Measurements from ENCODE around the gene HMOX1. TPM values are rescaled to one million over a fixed set of nuclear protein-coding genes. Genes with fewer than 3 reads are reported as not detected.

The HMOX1 gene
- total RNA-seq, 1 donor from 2014 or later = 57.3 TPM

DNA sequence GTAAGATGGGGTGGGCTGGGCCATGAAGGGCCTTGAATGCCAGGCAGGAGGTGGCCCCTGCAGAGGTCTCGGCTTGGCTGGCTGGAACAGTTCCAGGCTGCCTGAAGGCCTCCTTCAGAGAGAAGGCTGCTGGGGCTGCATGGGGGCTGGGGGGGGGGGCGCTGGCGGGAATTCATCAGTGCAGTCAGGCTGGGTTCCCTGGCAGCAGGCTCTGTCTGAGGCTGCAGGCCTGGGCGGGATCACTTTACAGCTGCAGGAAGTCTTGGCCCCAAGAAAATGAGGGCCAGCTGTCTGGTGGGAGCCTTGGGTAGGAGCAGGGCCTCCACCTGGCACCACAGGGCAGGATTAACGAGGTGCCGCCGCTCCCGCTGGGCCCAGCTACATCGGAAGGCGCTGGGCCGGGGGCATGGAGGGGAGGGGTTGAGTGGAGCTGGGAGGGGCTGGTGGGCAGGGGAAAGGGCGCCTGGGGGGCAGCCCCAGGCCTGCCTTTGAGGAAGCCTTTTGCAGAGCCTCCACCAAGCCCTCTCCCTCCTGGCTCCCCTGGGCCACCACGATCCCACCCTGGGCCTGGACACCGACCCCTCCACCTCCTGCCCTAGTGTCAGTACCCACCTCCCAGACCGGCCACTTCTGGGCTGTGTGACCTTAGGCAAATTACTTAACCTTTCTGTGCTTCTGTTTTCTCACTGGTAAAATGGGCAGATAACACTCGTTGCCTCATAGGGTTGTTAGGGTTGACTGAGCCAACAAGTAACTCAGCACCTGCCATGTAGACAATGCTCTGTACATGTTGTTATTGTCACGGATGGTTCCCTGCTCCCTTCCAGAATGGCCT lies 31.0 kb upstream of the HMOX1 start:
- peak in 1 of 2 donors; percentile 21 for DNase-seq (ENCODE audit: low read depth in 2 of 2)

DNA sequence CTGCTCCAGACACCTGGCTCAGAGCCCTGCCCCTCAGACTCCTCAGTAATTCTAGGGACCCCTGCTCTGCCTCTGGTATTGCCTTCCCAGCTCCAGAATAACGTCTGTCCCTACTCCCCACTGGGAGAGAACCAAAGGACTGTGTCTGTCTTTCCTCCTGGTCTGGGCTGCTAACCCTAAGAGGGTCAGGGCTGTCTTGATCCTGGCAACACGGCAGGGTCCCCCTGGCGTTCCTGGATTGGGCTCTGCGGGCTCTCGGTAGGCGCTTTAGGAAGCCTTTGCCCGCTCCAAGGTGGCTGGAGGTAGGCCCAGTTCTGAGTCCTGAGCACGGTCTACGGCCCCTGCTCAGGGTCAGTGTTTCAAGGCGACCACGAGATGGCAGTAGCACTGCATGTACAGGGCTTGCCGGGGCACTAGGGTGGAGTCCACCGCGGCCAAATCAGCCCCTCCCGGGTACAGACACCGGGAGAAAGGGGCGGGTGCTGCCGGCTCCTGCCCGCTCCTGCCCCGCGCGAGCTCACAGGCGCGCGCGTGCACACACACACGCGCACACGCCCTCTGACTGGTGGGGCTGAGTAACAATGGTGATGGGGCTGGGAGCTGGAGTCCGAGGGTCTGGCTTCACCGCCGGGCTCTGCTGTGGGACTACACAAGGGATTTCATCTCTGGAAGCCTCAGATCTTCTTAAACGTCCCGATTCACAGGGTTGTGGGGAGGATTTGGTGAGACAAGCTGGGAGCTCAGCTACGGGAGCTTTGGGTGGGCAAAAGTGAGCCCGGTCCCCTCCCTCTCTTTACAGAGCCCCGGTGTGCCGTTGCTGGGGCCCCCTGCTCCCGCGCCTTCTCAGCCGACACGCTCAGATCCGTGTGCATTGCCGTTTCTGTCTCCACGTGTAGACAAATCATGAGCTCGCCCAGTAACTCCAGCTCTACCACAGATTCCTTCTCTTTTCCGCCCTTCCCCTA lies 30.1 kb upstream of the HMOX1 start:
- DNase-seq (ENCODE audit: low read depth in 2 of 2) = peak; percentile 70 to 92

- peak in 1 of 2 donors; percentile 76 for DNase-seq (ENCODE audit: low read depth in 2 of 2)
Measured at GRCh38 chr22:35352214-35353111, 28.4 kb upstream of the HMOX1 start.

DNA sequence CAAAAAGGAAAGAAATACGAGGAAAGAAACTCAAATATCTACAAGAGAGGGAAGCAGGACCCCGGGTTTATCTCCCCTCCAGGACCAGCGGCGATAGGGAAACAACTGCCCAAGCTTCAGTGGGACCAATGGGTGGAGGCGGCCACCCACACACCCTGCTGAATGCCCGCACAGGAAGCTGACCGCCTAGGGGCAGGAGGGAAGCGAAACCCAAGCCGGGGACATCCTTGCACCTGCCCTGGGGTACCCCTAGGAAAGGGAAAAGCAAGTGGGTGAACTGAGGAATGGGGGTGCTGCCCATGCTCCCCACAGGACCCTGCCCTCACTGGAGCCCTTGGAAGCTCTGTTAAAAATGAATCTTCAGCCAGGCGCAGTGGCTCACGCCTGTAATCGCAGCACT lies 27.6 kb upstream of the HMOX1 start:
- DNase-seq (ENCODE audit: low read depth in 2 of 2) = no peak

- DNase-seq (ENCODE audit: low read depth in 2 of 2) = no peak
Measured at GRCh38 chr22:35354068-35354467, 26.8 kb upstream of the HMOX1 start.

DNA sequence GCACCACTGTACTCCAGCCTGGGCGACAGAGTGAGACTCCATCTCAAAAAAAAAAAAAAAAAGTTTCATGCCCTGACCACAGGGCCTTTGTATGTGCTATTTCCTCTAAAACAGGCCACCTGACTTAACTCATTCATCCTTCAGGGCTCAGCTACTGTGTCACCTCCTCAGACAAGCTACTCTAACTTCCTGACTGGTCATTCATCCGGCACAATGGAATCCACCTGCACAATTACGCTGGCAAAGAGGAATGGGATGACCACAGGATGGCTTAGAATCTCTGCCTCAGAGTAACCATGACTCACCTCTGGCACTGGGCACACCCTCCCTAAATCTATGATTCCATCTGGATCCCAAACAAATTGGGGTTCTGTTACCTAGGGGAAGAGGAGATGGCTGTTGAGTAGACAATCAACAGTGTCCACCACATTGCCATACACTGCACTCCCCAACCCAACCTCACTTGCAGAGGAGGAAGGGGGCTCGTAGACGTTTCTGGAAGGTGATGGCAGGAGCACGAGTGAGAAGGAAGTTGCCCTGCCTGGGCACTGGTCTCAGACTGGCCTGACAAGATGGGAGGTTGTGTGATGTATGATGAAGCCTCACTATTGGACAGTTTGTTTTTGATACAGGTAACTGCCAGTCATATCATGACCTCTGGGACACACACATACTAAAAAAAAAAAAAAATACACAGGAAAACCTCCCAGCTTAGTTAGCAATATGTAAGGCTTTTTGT lies 22.8 kb upstream of the HMOX1 start:
- peak in 1 of 2 donors; percentile 63 for DNase-seq (ENCODE audit: low read depth in 2 of 2)

GRCh38 chr22:35359380-35360065 lies 21.4 kb upstream of the HMOX1 start:
- DNase-seq (ENCODE audit: low read depth in 2 of 2) = no peak

DNA sequence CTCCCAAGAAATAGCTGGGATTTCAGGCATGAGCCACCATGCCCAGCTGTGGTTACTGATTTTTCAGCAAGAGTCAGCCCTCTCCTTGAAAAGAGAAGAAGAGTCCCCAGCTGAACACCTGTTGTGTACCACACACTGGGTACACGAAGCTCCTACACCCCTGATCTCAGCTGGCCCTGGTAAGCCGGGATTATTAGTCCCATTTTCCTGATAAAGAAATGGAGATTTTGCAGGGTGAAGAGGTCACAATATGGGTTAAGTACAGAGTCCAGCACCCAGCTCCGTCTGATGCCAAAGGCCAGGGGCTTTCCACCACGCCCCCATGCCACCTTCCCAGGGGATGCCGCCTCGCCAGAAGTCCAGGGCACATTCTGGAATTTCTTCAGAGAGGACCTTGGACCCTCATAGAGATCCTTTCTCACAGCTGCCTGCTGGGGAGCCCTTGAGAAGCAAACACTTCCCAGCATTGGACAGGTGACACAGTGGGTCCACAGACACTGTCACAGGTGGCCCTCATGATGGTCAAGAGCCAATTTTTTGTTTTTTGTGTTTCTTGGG lies 19.8 kb upstream of the HMOX1 start:
- DNase-seq (ENCODE audit: low read depth in 2 of 2) = no peak

DNA sequence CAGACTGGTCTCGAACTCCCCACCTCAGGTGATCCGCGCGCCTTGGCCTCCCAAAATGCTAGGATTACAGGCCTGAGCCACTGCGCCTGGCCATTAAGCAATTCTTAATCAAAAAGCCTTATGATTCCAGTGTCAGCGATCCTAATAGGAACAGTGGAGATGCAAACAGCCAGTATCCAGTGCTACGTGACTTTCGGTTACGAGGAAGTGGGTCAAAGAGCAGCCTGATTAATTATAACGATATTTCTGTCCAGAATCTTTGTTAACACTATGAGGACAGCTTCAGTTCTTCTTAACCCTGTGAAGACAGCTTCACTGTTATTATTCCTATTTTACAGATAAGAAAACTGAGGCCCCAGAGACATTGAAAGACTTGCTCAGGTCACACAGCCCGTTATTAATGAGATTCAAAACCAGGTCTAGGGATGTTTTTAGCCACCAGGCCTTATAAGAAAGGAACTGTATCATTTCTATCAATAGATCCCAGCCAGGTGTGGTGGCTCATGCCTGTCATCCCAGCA lies 17.3 kb upstream of the HMOX1 start:
- DNase-seq (ENCODE audit: low read depth in 2 of 2) = no peak

DNA sequence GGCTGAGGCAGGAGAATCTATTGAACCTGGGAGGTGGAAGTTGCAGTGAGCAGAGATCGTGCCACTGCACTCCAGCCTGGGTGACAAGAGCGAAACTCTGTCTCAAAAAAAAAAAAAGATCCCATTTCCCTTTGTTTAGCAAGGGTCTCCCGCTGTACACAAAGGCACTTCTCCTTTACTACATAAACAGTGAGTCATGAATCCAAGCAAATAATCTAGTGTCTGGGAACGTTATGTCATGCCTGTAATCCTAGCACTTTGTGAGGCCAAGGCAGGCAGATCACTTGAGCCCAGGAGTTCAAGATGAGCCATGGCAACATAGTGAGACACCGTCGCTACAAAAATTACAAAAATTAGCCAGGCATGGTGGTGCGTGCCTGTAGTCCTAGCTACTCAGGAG lies 16.7 kb upstream of the HMOX1 start:
- DNase-seq (ENCODE audit: low read depth in 2 of 2) = peak in 1 of 2 donors; percentile 84

DNA sequence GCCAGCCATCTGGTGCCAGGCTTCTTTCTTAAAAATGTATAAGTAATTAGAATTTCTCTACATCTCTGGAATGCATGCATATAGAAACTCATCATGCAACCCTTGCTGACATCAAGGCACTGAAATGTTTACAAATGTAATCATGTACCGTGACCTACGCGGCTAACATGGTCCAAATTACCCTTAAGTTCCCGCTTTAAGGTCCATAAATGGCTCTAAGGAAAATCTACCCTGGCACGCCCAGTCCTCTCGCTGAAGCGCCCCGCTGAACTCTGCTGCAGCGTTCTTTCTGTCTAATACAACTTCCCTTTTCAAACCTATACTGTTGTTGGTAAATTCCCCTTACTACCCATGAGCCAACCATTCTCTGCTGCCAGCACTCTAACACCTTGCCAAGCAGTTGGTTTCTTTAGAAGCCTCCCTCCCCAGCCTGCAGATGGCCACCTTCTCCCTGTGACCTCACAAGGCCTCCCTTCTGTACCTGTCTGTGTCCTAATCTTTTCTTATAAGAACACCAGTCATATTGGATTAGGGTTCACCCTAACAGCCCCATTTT lies 13.5 kb upstream of the HMOX1 start:
- DNase-seq (ENCODE audit: low read depth in 2 of 2) = no peak

- no peak for DNase-seq (ENCODE audit: low read depth in 2 of 2)
Measured at GRCh38 chr22:35368386-35368785, 12.5 kb upstream of the HMOX1 start.

DNA sequence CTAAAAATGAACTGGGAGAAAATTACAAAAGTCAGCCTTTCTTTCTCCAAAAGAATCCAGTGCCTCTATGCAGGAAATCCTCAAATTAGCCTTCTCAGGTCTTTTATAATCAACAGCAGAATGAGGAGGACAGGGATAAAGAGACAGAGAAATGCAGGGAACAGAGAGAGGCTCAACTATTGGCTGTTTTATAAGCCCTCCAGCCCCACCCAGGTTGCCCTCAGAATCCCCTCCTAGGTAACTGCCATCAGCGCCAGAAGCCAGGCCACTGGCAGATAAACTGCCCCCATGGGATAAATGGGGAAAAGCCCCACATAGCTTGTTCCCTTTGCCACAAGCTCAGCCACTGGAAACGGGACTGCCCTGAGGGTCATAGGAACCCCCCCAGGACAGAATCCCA lies 10.9 kb upstream of the HMOX1 start:
- DNase-seq (ENCODE audit: low read depth in 2 of 2) = no peak

DNA sequence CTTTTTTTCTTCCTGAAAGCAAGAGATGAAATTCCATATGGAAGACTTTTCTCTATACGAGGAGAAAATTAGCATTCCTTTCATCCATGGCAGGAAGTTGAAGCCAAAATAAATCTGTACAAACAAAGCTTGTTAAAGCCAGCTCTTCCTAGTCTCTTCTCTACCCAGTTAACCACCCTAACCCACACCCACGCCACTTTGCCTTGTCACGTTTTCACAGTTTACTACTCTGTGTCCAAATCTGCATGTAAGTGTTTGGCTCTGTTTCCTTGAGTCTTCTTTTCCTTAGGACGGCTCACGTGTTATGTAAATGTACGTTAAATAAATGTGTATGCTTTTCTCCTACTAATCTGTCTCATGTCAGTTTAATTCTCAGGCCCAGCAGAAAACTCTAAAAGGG lies 7.1 kb upstream of the HMOX1 start:
- DNase-seq (ENCODE audit: low read depth in 2 of 2) = no peak

DNA sequence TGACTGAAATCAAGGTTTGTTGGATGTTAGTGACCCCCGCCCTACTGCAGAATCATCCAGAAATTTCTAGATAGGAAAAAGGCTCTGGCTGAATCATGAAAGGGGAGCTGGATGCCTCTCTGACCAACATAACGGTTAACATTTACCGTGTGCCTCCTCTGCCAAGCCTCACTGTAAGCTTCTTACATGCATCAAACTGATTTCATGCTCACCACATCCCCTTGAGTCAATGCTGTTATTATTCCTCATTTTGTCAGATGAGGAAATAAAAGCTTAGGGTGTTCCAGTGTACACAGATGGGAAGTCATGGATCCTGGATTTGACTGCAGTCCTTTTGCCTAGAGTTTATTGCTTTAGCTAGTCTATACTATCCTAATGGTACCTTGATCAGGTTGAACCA lies 5.9 kb upstream of the HMOX1 start:
- DNase-seq (ENCODE audit: low read depth in 2 of 2) = no peak

DNA sequence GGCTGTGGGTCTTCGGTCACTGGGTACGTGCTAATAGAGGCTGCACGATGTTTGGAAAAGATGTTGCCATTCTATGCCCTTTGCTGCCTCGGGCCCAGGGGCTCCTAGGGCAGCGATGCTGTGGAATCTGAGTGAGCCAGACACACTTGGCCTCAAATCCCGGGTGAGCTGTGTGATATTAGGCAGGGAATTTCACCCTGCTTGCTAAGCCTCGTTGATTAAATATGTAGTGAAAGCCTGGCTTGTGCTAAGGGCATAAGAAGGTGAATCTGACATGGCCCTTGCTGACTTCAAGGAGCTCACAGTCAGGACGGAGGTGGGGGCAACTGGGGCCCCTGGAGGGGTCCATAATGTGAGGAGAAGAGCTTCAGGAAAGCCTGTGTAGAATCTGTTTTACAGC lies 5.4 kb upstream of the HMOX1 start:
- no peak for DNase-seq (ENCODE audit: low read depth in 2 of 2)

DNA sequence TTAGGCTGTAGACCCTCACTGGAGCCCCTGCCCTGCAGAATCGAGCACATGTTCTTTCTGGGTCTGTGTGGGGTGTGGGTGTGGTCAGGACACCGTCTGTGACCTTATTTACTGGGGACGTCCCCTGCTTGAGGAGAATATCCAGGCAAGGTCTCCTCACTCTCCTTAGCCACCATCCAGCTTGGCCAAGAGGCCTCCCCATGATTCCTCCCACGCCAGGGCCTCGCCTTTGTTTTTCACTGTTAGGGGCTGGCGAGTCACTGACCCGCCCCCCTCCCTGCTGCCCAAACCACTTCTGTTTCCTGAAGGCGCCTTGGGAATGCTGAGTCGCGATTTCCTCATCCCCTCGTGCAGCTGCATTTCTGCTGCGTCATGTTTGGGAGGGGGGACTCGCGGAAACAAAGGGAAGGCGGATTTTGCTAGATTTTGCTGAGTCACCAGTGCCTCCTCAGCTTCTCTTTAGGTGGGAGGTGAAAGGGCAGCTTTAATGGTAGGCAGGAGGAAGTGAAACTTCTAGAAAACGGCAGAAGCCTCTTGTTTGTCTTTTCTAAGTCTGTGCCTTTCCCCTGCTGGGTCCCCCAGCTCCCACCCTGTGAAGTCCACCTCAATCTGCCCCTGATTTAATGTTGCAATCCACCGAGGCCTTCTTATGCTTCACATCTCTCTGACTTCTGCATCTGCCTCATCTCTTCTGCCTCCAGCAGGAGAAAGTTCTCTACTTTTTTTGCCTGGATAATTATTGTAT lies 4.0 kb upstream of the HMOX1 start:
- DNase-seq (ENCODE audit: low read depth in 2 of 2) = peak; percentile 87 to 99

DNA sequence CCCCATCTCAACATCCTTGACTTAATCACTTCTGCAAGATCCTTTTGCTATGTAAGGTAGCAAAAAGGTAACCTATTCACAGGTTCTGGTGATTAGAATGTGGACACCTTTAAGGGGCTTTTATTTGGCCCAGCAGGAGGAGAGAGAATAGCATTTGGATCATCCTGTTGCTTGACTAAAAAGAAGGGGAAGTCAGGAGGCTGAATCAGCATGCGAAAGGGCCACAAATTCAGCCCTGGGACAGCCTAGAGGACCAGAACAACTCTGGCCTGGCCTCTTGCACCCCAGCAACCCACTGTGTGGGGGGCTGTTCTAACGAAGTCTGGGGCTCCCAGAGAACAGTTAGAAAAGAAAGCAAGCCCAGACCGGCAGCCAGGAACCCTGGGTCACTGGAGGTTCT lies 3.2 kb upstream of the HMOX1 start:
- DNase-seq (ENCODE audit: low read depth in 2 of 2) = no peak

DNA sequence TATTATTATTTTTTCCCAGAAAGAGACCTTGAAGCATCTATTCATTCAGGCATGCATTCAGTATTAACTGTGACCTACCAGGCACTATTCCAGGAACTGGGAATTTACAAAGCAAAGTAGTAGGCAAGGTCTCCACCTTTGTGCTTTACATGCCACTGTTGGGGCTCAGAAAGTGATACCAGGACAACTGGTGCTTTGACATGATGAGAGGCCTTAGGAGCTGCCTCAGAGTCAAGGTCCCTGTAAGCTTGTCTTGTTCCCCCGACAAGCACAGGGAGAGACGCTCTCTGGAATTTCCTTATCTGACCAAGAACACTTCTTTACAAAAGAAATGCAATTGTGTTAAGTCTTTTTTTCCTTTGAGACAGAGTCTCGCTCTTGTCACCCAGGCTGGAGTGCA lies 2.3 kb upstream of the HMOX1 start:
- DNase-seq (ENCODE audit: low read depth in 2 of 2) = no peak
